GM18951 (cell line): ENCODE measurements around the gene HSF2.

Experiments
- POLR2A ChIP-seq: IDR thresholded peaks from 4 replicates; pipeline ENCODE4 v1.6.1; 2011; ENCODE audit warnings: mild to moderate bottlenecking; ENCODE audit not compliant: insufficient read length, insufficient read depth; ENCODE audit errors: extremely low read depth
- in situ Hi-C: fragments of 300-500 bp; cut with MboI; formaldehyde crosslinking; loops from one replicate; pipeline ENCODE4 v1.12.0; 2022; ENCODE audit warnings: low sequenced_read_pairs, mixed read lengths, inconsistent platforms; ENCODE audit not compliant: unreplicated experiment

HSF2 gene

DNA sequence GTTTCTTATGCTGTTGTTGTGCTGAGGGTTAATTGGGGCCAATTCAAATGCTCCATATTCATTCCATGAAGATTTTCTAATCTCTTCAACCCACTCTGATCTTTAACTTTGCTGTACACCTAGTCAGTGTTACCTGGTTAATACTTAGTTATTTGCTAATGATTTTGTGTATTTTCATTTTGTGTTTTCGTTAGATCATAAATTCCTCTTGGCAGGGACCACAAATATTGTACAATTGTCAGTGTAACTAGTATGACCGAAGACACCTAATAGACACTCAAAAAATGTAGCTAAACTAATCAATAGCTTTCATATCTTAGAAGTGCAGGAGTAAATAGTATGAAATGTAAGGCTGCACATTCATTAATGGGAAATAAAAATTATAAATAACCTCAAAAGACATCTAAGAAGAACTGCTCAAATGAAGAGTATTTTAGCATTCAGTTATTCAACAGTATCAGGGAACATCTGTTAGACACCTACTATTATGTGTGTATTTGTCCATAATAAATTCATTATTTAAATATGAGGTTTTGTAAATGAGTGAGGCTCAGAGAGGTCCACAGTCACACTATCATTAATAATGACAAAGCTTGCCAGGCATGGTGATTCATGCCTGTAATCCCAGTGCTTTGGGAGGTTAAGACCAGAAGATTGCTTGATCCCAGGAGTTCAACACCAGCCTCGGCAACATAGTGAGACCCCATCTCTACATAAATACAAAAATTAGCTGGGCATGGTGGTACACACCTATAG is 13.4 kb upstream of the HSF2 start:
- in situ Hi-C loops, result loop anchor here (25.0 kb wide), 1 partner anchor 151 kb away; no protein-coding TSS in a partner anchor
- TF ChIP-seq POLR2A, result no peak

DNA sequence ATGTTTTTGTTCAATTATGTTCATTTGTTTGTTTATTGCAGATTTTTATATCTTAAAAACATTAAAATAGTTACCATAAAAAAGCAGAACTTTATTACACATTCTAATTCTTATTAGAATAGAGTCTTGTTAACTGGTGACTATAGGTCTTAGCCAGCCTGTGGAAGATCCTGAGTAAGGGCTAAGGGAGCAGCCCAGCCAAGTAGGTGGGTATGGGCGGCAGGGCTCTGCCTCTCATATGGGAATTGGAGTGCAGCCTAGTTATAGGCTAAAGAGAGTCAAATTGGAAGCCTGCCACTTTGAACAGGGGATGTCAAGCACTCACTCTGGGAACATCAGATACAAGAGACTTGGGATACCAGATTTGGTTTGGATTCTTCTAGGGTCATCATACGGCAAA is 10.5 kb upstream of the HSF2 start:
- no peak for TF ChIP-seq POLR2A
- in situ Hi-C loops, result loop anchor here (25.0 kb wide), 1 partner anchor 148 kb away; no protein-coding TSS in a partner anchor

DNA sequence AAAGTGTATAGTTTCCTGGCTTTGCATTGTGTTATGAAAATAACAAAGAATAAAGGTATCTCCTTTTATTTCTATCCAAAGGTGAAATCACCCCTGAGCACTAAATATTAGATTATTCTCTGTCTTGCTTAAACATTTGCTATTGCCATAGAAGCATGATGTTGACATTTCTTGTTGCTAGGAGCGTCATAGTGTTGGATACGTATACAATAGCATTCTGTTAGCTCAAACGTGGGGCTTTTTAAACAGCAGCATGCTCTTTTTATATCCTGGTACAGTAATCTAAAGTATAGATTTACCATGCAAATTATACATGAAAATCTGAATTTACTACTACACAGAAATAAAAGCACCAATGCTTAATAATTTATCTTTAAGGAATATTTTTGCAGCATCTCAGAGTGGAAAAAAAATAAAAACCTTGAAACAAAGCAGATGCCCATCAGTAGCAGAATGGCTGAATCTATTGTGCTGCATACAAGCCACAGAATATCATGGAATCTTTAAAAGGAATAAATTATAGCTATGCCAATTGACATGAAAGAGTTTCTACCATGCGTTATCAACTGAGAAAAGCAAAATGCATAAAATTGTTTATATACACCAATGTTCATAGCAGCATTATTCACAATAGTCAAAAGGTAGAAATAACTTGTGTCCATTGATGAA is 9.6 kb upstream of the HSF2 start:
- no peak for TF ChIP-seq POLR2A
- in situ Hi-C loops, result loop anchor here (25.0 kb wide), 1 partner anchor 147 kb away; no protein-coding TSS in a partner anchor

DNA sequence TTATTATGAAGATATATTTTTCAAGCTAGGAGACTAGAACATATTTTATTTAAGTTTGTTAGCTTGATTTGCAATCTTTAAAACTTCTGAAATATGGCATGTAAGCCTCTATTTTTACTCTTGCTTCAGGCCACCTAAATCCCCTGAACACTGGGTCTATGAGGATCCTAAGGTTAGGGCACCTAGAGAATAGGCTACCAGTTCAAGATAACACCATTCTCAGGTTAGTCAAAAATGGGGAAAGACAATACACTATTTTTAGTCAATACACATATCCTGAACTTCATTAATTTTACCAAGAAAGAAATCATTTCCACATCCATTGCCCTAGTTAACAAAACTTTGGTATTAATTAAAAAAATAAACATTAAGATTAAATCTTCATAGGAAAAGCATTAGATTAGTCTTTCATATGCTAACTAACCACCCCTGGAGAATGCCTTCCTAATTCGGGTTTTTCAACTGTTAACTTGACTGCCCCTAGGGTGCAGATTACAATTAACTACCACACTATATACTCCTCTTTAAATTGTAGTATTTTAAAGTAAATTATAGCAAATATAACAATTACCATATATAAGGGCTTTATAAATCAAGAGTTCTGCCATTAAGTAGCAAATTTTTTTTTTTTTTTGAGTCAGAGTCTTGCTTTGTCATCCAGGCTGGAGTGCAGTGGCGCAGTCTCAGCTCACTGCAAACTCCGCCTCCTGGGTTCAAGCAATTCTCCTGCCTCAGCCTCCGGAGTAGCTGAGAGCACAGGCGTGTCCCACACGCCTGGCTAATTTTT is 6.7 kb upstream of the HSF2 start:
- in situ Hi-C loops, result loop anchor here (25.0 kb wide), 1 partner anchor 145 kb away; no protein-coding TSS in a partner anchor
- no peak for TF ChIP-seq POLR2A

DNA sequence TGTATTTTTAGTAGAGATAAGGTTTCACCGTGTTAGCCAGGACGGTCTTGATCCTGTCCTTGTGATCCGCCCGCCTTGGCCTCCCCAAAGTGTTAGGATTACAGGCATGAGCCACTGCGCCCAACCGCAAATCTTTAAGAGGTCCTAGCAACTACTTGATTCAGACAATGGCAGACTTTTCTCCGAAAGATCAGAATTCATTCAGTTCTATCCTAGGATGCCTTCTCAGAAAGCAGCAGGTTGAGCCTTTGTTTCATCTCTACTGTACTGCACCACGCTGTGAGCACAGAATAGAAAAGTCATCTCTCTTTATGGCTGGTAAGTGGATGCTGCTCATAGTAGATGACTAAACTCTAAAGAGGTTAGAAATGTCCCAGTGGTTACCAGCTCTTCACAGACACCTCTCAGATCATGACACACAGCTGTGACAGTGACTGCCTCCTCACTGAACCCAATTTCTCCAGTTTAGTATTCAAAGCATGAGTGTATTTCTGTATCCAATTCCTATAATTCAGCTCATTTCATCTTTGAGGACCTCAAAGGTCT is 6.0 kb upstream of the HSF2 start:
- in situ Hi-C loops, result loop anchor here (25.0 kb wide), 1 partner anchor 144 kb away; no protein-coding TSS in a partner anchor
- no peak for TF ChIP-seq POLR2A

DNA sequence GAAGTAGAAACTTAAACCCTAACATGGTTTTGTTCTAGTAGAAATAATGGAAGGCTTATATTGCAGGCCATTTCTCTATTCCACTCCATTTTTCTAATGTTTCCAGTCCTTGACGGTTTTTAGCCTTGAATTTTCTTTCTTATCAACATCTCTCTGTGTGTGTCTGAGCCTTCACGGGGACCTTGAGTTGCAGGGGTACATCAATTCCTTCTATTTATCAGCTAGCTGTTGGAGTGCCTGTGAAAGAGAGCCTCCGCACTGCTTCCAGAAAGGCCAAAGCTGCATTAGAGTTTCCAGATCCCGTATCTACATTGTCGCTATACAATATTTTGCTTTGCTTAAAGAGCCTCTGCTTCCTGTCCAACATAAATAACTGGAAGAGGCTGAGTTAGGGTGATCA is 5.4 kb upstream of the HSF2 start:
- in situ Hi-C loops, result loop anchor here (25.0 kb wide), 1 partner anchor 143 kb away; no protein-coding TSS in a partner anchor
- TF ChIP-seq POLR2A, result no peak

DNA sequence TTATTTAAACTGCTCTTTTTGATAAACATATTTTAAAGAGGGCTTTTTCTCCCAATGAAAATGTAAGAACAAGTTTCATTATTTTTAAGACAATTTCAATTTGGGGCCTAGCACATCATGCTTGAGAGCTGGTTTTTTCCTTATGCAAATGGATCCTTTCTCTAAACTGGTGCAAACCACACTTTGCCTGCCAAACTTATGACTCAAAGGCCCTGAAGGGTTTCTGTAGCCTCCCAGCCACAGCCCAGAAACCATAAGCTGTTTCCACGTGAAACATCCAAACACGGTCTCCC is 451 bp upstream of the HSF2 start:
- no peak for TF ChIP-seq POLR2A
- in situ Hi-C loops, result loop anchor here (25.0 kb wide), 1 partner anchor 138 kb away; no protein-coding TSS in a partner anchor

DNA sequence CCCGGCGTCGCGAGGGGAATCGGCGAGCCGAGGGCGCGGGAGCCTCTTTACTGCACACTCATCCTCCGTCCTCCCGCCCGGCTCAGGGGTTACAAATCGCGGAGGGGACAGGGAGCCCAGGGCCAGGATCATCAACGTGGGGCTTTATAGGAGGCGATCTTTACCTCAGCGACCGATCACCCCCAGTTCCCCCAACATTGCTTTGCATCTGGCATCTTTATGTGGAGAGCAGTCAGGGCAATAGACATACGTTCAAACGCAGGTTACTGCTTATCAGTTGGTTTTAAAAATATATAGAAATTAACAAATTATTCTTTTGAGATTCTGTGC is 634 bp downstream of the HSF2 start:
- no peak for TF ChIP-seq POLR2A
- in situ Hi-C loops, result no loop called here

DNA sequence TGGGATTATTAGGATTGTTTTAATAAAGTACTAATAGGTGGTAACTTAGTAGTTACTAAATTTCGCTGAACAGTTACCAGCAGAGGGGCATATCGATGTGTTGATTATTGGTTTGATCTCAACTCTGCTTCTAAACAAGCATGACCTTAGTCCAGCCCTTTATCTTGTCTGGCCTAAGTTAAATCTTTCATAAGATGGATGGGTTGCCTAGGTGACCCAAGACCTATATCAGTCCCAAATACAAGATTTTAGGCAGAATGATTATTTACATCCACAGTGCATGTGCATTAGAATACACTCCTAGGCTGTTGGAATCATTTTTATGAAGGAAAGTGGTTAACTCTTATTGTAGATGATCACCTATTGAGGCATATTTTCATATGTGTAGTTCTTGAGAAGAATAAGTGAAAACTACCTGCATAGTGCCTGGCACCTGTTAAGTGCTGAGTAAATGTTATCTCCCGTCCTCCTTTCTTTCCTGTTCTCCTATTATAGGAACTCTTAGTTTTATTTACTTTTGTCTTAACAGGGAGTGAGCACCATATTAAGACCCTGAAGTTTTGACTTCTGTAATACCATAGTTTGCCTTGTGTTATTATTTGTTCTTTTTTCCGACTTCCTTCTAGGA is 1.1 kb downstream of the HSF2 start:
- in situ Hi-C loops, result no loop called here
- no peak for TF ChIP-seq POLR2A

DNA sequence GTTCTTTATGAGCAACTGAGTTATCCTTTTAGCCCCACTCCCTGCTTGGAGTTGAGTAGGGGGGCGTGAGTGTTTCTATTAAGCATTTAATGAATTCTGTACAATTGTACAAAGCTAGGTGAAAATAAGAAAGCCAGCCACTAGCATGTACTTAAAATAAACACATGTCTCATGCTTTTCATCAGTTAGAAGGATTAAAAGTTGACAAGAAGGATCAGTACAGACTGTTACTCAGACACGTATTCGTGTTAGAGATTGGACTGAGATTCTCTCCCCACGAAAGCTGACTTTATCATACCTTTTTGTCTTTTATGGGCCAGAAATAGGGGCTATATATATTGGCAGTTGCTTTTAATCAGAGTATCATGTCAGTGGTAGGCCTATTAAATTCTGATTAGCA is 1.7 kb downstream of the HSF2 start:
- in situ Hi-C loops, result no loop called here
- no peak for TF ChIP-seq POLR2A

DNA sequence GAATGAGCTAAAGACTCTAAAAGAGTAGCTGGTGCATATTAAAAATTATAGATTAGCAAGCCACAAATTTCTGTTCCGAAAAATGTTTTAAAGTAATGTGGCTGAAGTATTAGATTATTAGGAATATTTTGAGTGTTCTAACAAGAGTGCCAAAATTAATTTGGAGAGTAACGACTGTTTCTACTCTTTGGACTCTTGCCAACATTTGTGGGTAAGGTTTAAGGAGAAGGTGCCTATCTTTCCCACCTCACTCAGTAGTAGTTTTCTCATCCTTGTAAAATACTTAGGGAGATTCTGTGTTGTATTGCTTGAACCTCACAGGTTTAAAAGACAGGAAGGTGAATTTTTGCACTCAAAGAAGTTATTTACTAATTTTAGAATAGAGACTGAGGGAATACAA is 5.0 kb downstream of the HSF2 start:
- no peak for TF ChIP-seq POLR2A
- in situ Hi-C loops, result no loop called here

DNA sequence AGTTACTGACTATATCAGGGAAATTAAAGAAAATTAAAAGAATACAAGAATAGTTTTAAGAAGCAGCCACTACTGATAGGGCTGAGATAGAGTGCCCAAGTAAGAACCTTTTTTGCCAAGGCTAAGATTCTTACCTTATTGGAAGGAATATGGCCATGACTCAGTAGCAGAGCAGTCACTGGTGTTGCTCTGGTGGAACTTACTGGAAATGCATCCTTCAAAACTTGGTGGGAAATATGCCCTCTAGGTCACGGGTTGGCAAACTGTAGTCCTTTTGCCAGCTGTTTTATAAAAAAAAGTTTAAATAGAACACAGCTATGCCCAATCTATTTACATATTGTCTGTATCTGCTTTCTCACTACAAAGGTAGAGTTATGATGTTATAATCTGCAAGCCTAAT is 6.0 kb downstream of the HSF2 start:
- in situ Hi-C loops, result no loop called here
- TF ChIP-seq POLR2A, result no peak

DNA sequence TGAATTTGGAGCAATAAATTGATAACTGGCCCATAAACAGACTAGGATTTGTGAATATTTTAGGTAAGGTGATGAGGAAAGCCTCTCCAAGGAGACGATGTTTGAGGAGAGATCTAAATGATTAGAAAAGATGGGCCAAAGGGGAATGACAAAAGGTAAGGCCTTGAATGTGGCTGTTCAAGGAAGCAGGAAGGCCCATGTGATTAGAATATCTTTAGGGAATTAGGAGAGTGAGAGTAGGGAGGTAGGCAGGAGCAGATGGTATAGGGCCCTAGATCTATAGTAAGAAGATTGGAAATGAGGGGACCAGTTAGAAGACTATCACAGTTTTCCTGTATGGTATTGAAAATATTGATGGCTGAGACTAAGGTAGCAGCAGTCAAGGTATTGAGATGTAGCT is 6.7 kb downstream of the HSF2 start:
- in situ Hi-C loops, result no loop called here
- no peak for TF ChIP-seq POLR2A

DNA sequence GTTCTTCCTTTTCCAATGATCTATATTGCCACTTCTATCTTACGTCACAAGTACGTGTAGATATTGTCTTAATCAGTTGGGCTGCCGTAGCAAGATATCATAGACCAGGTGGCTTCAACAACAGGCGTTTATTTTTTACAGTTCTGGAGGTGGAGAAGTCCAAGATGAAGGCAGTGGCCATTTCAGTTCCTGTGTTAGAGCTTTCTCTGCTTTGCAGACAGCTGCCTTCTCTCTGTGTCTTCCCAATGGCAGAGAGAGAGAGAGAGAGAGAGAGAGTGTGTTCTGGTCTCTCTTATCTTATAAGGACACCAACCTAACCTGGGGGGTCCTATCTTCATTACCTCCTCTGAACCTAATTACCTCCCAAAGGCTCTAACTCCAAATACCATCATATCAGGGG is 8.3 kb downstream of the HSF2 start:
- no peak for TF ChIP-seq POLR2A

More for the DNA sequence above, 8.3 kb downstream of the HSF2 start:
- in situ Hi-C loops, result no loop called here
